Activated naive CD8-positive, alpha-beta T cell treated with anti-CD3 and anti-CD28 coated beads, Interleukin-2, amount 50 U/mL, for 24 hours (primary cell): ENCODE measurements around the gene ATP10B.
"Not testable (repeated sequence)": the region's sequence is repeated elsewhere in the genome, so short reads cannot be mapped to it uniquely, and the experiment has no call there.

Experiments
- ATAC-seq: fragments of 150-1000 bp; cut with Tn5 transposase; one replicate; pipeline ENCODE4 v1.10.0; 2021
- DNase-seq: peaks from one replicate; pipeline ENCODE4 v3.0.0; 2021
- H3K27ac Mint-ChIP-seq: one replicate; pipeline ENCODE4 v1.8.0; 2021; ENCODE audit warnings: mild to moderate bottlenecking, mixed read lengths
- H3K27me3 Mint-ChIP-seq: one replicate; pipeline ENCODE4 v1.8.0; 2021; ENCODE audit warnings: mixed read lengths
- H3K36me3 Mint-ChIP-seq: one replicate; pipeline ENCODE4 v1.8.0; 2021; ENCODE audit warnings: low read depth, mixed read lengths
- H3K4me1 Mint-ChIP-seq: one replicate; pipeline ENCODE4 v1.8.0; 2021; ENCODE audit warnings: mixed read lengths
- H3K4me3 Mint-ChIP-seq: one replicate; pipeline ENCODE4 v1.8.0; 2021; ENCODE audit warnings: mild to moderate bottlenecking, moderate library complexity, mixed read lengths
- H3K9me3 Mint-ChIP-seq: one replicate; pipeline ENCODE4 v1.8.0; 2021; ENCODE audit warnings: mixed read lengths

ATP10B gene

DNA sequence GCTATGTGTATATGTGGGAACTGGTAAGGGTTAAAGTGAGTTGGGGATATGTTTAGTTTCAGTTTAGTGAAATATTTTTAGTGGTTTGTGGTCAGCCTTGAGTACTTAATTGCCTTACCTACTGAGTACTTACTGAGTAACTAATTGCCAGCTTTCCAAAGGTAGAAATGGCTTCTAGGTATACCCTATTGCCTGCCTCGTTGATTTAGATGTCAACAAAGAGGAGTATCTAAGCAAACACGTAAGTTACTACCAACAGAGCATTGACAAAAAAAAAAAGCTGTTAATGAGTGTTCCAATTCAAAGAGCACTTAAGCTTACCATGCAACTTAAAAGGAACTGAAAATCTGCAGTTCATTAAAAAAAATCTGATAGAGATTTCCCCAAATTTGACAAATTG, 8.8 kb downstream of the ATP10B start:
- DNase-seq (no peak), ATAC-seq (peak; percentile 46)
- no peak overlapping the region for H3K27ac Mint-ChIP-seq
- H3K36me3 Mint-ChIP-seq, result no peaks in the 10 kb centered on the region
- H3K4me1 Mint-ChIP-seq, result no peaks in the 10 kb centered on the region
- H3K9me3 Mint-ChIP-seq, result no peaks in the 10 kb centered on the region
- H3K4me3 Mint-ChIP-seq, result no peak overlapping the region
- peaks cover 2% of the 10 kb centered on the region for H3K27me3 Mint-ChIP-seq

DNA sequence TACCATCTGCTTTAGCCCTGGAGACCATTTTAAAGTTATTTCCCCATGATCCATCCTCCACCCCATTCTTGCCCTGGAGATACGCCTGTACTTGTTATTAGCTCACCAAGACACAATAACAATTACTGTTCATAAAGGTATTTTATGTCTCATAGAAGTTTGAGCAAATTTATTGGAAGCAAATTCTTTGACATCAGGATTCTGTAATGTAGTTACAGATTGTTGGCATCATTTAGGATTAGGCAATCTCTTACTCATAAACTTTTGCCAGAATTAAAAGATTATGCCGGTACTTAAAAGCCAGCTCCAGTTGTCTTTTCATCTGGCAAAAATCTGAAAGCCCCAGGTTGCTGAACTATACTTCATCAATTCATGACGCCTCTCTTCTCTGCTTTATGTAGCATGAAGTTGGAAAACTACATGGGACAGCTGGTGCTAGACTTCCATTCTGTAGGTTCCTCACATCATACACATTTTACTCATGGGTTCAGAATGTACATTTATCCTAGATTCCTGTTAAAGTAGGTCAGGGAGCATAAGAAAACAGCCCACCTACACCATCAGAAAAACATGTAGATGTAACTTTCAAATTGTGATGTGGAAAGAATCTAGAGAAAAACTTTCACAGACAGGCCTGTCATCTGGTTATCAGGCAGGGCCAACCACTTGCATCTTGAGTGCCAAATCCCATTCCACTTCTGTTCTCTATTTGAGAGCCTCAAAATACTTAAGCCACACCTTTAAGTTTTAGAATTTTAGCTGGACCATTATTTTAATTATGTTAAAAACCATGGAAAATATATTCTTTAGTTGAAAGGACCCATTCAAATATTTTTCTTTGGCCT, 14.0 kb downstream of the ATP10B start:
- no peaks in the 10 kb centered on the region for H3K4me1 Mint-ChIP-seq
- no peak overlapping the region for H3K27ac Mint-ChIP-seq
- H3K27me3 Mint-ChIP-seq, result peaks cover 1% of the 10 kb centered on the region
- DNase-seq (no peak), ATAC-seq (no peak)
- H3K9me3 Mint-ChIP-seq, result peaks cover 7% of the 10 kb centered on the region
- H3K4me3 Mint-ChIP-seq, result no peak overlapping the region
- no peaks in the 10 kb centered on the region for H3K36me3 Mint-ChIP-seq

DNA sequence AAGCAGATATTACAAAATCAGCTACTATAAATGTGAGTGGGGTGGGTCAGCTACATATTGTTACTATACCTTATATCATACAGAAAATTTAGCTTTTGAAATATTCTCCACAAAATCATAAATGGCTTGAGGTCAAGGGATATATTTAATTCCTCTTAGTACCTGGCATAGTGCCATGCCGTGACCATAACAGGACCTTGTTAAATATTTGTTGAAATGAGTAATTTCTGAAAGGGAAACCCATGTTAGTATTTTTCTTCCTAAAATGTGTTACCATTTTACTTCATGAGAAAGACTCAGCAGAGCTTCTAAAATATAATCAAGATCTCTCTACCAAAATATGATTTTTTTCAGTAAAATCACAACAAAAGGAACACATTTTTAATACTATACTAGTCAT, 14.8 kb downstream of the ATP10B start:
- Mint-ChIP-seq H3K4me1 (no peaks in the 10 kb centered on the region), H3K27ac (no peak overlapping the region), H3K36me3 (no peaks in the 10 kb centered on the region), H3K4me3 (no peak overlapping the region), H3K27me3 (peaks cover 1% of the 10 kb centered on the region), H3K9me3 (peaks cover 14% of the 10 kb centered on the region)
- no peak for ATAC-seq
- DNase-seq, result no peak

DNA sequence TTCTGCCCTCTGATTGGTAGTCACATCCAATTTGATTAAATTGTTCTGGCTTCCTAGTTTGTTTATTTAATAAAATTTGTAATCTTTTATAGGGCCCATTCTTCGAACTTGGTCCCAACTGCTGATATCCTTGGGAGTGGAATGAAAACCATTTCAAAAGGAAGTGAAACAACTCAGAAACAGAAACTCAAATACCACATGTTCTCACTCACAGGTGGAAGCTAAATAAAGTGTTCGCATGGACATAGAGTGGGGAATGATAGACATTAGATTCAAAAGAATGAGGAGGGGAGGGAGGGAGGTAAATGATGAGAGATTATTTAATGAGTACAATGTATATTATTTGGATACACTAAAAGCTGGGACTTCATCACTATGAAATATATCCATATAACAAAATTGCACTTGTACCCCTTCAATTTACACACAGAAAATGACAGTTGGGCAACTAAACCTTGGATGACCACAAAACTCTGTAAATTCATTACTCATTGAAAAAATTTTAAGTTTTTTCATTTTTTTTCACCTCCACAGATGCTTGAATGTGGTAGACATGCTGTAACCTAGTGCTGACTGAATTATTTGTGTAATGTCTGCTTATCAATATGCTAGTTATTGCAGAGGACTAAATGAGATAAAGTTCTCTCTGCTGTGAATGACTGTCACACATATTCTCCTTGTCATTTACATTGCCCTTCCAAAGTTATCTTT, 16.0 kb downstream of the ATP10B start:
- no peak overlapping the region for H3K27ac Mint-ChIP-seq
- ATAC-seq, result no peak
- H3K4me3 Mint-ChIP-seq, result no peak overlapping the region
- H3K36me3 Mint-ChIP-seq, result no peaks in the 10 kb centered on the region
- H3K4me1 Mint-ChIP-seq, result no peaks in the 10 kb centered on the region
- H3K9me3 Mint-ChIP-seq, result peaks cover 14% of the 10 kb centered on the region
- no peak for DNase-seq
- H3K27me3 Mint-ChIP-seq, result peaks cover 1% of the 10 kb centered on the region

DNA sequence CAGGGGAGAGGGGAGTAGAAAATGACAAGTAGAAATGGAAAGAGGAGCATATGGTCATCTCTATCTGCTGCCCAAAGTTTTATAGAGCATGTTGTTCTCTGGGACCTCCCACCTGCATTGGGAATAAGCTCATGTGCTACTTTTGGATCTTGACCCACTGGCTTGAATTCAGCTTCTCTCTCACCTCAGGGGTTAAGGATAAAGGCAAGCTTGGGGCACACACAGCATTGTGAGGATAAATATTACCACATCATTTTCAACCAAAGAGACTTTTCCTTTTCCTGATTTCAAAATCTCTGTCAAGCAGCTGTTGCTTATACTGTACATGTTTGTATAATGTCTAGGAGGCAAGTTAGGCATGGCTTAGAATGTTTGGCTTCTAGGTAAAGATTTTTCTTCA, 16.6 kb downstream of the ATP10B start:
- Mint-ChIP-seq H3K4me3 (no peak overlapping the region), H3K36me3 (no peaks in the 10 kb centered on the region), H3K27ac (no peak overlapping the region), H3K27me3 (peaks cover 1% of the 10 kb centered on the region), H3K4me1 (no peaks in the 10 kb centered on the region), H3K9me3 (peaks cover 14% of the 10 kb centered on the region)
- DNase-seq (no peak), ATAC-seq (no peak)

DNA sequence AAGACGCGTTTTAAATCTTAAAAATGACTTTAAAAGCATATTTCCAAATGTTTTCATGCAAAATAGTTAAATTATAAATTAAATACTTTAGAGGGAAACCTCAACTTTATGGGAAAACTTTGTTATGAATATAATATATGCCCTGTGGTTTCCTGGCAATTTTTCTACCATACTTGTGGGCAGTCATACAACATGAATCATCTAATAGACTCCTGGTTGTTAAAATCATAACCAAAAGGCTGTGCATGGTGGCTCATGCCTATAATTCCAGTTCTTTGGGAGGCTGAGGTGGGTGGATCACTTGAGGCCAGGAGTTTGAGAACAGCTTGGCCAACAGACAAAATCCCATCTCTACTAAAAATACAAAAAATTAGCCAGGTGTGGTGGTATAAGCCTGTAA, 18.2 kb downstream of the ATP10B start:
- no peak overlapping the region for H3K4me3 Mint-ChIP-seq
- H3K4me1 Mint-ChIP-seq, result no peaks in the 10 kb centered on the region
- H3K27ac Mint-ChIP-seq, result no peak overlapping the region
- peaks cover 19% of the 10 kb centered on the region for H3K9me3 Mint-ChIP-seq
- no peaks in the 10 kb centered on the region for H3K36me3 Mint-ChIP-seq
- no peak for ATAC-seq
- DNase-seq, result no peak
- H3K27me3 Mint-ChIP-seq, result peaks cover 1% of the 10 kb centered on the region

DNA sequence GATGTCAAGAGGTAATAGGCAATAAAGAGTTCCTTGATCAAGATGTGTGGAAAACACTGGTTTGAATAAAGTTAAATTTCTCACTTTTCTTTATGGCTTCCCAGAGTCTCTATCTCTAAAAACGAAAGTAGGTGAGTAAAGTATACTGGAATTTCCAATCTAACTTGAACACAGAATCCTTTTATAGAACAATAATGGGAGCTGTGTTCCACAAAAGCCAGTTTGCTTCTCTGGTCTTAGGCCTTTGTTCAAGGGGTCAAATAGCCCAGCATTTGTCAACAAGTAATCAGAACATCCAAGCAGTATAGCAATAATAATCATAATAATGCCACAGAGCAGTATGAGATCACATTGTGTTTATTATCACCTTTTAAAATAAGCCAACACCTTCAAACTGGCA, 20.2 kb downstream of the ATP10B start:
- H3K27me3 Mint-ChIP-seq, result no peaks in the 10 kb centered on the region
- no peak for DNase-seq
- no peaks in the 10 kb centered on the region for H3K36me3 Mint-ChIP-seq
- no peak overlapping the region for H3K27ac Mint-ChIP-seq
- no peak for ATAC-seq
- no peaks in the 10 kb centered on the region for H3K4me1 Mint-ChIP-seq
- H3K9me3 Mint-ChIP-seq, result peaks cover 25% of the 10 kb centered on the region
- H3K4me3 Mint-ChIP-seq, result no peak overlapping the region

DNA sequence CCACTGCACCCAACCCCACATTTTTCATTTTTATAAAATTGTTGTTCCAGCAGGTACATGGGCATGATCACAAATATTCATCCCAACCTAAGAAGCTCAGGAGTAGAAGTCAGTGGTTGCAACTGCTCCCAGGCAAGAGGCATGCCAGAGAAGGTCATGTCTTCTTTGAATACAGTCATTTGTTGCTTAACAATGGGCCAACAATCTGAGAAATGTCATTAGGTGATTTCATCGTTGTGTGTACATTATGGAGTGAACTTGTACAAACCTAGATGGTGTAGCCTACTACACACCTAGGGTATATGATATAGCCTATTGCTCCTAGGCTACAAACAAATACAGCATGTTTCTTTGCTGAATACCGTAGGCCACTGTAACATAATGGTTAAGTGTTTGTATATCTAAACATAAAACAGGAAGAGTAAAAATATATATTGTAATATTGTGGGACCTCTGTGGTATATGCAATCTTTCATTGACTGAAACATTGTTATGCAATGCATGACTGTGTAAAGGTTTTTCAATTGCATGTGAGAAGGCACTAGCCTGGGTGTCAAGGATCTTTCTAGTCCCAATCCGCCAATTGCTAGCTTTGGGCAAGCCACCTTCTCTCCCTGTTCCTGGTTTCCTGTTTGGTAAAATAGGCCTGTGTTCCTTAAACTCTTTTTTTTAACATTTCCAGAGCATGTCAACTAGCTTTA, 27.6 kb downstream of the ATP10B start:
- ATAC-seq, result no peak
- Mint-ChIP-seq H3K27me3 (no peaks in the 10 kb centered on the region), H3K4me3 (no peak overlapping the region), H3K4me1 (no peaks in the 10 kb centered on the region), H3K27ac (no peak overlapping the region), H3K36me3 (no peaks in the 10 kb centered on the region), H3K9me3 (peaks cover 26% of the 10 kb centered on the region)
- no peak for DNase-seq

DNA sequence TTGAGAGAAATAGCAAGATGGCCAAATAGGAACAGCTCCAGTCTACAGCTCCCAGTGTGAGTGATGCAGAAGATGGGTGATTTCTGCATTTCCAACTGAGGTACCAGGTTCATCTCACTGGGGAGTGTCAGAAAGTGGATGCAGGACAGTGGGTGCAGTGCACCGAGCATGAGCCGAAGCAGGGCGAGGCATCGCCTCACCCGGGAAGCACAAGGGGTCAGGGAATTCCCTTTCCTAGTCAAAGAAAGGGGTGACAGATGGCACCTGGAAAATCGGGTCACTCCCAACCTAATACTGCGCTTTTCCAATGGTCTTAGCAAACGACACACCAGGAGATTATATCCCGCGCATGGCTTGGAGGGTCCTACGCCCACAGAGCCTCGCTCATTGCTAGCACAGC, 39.0 kb downstream of the ATP10B start:
- not testable (repeated sequence) for H3K4me3 Mint-ChIP-seq, H3K4me1 Mint-ChIP-seq, ATAC-seq, H3K27ac Mint-ChIP-seq, H3K9me3 Mint-ChIP-seq, H3K27me3 Mint-ChIP-seq, H3K36me3 Mint-ChIP-seq, DNase-seq

DNA sequence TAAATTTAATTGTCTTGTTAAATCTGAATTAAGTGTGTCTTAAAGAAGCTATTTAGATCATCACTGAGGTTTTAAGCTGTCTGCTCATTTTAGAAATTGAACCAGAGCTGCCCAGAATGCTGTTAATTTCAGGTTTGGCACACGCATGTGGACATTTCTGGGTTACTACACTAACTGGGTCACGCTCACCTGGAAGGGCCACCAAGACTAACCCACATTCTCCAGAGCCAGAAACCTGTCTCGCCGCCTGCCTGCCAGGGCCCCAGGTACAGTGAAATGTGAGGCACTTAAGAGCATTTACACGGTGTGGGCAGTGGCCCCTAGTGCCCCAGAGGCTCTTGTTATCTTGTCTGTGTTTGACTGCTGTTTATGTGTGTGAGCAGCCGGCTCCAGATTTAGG, 46.6 kb downstream of the ATP10B start:
- ATAC-seq, result no peak
- no peak overlapping the region for H3K27ac Mint-ChIP-seq

DNA sequence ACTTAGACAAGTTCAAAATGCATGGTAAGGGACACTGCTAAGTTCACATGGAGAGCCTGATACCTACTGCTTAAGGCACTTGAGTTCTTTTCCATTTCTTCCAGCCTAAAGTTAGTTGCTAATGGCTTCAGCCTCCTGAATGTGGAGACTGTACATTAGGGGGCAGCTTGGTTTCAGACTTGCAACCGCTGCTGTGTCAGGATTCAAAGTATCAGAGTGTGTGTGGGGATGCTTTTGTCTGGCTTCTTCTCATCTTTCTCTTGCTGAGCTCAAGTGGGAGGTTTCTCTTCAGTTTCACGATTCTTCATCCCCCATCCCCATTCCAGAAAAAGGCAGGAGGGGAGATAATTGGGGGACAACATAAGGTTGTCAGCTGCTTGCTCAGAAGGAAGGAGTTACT, 49.4 kb downstream of the ATP10B start:
- H3K36me3 Mint-ChIP-seq, result no peaks in the 10 kb centered on the region
- no peak overlapping the region for H3K4me3 Mint-ChIP-seq
- no peak overlapping the region for H3K27ac Mint-ChIP-seq
- H3K27me3 Mint-ChIP-seq, result peaks cover 5% of the 10 kb centered on the region
- H3K4me1 Mint-ChIP-seq, result no peaks in the 10 kb centered on the region
- no peak for ATAC-seq
- no peak for DNase-seq
- H3K9me3 Mint-ChIP-seq, result no peaks in the 10 kb centered on the region

More for the DNA sequence above, 46.6 kb downstream of the ATP10B start:
- no peak overlapping the region for H3K4me3 Mint-ChIP-seq
- peaks cover 2% of the 10 kb centered on the region for H3K27me3 Mint-ChIP-seq
- no peak for DNase-seq
- H3K4me1 Mint-ChIP-seq, result no peaks in the 10 kb centered on the region
- no peaks in the 10 kb centered on the region for H3K9me3 Mint-ChIP-seq
- no peaks in the 10 kb centered on the region for H3K36me3 Mint-ChIP-seq

DNA sequence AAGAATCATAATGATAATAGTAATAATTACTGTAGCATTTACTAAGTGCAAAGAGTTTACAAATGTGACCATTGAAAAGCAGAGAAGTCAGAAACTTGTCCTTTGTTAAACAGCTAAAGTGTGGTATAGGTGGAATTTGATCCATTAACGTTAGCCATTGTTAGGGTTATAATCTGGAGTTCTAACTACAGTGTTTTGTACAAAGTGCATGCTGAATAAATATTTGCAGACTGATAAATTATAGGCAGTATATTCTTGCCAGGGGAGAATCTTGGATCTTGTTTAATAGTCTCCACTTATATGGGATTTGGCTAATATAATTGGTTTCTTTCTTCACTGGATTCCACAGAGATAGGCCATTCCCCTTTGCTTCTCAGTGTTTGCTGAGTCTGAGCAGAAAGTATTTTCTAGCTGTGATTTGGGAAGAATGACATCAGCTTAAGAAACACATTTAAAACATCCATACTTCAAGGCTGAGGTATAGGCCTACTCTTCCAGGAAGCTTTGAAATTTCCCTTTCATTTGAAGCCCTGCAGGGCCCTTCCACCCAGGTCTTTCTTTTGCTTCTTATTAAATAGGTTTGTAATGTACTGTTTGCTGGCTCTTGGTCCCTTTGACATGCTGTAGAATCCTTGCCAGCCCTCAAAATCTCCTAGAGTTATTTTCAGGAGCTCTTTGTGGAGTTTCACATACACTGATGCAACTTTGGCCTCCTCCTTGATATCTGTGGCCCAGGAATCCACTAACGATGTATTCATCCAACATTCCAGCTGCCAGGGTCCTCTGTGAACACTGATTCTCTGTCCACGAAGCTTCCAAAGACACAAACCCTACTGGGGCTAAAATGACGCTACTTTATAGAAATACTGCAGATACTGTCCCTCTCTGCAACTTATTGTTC, 51.4 kb downstream of the ATP10B start:
- H3K36me3 Mint-ChIP-seq, result no peaks in the 10 kb centered on the region
- no peaks in the 10 kb centered on the region for H3K4me1 Mint-ChIP-seq
- H3K4me3 Mint-ChIP-seq, result no peak overlapping the region
- H3K9me3 Mint-ChIP-seq, result no peaks in the 10 kb centered on the region
- DNase-seq, result no peak
- H3K27me3 Mint-ChIP-seq, result peaks cover 5% of the 10 kb centered on the region
- H3K27ac Mint-ChIP-seq, result no peak overlapping the region
- ATAC-seq, result no peak

DNA sequence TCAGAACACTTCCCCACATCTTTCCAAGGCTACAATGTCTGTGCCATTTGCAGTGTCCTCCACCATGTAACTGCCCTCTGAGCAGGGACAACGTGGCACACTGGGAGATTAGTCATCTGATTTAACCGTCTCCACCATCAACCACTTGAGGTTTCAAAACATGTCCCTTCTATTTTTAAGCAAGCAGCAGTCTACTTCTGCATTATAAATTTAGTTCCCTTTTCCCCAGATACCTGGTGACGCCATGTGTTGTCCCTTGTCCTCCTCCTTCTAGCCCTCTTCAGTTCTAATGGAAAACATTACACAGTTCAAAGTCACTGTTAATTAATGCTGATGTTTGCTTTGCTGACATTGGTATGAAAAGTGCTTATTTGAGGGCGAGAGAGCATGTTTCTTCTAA, 52.8 kb downstream of the ATP10B start:
- Mint-ChIP-seq H3K9me3 (no peaks in the 10 kb centered on the region), H3K27me3 (peaks cover 5% of the 10 kb centered on the region), H3K27ac (no peak overlapping the region), H3K4me1 (no peaks in the 10 kb centered on the region), H3K36me3 (no peaks in the 10 kb centered on the region), H3K4me3 (no peak overlapping the region)
- DNase-seq (no peak), ATAC-seq (no peak)

DNA sequence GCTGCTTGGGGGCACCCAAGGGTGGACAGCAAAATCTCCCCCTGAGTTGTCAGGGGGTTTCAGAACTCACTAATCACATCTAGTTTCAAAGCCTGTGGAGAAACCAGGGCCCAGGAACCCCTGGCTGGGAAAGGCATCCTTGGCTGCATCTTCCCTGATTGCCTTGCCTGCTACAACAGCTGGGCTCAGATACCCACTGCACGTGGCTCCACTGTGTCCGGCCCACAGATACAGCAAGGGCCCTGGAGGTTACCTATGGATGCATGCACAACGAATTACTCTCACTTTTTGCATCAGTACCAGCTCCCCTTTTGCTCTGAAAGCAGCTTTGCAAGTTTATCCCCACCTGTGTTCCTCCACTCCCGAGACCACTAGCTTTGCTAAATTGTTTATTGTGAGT, 55.0 kb downstream of the ATP10B start:
- no peaks in the 10 kb centered on the region for H3K4me1 Mint-ChIP-seq
- no peaks in the 10 kb centered on the region for H3K36me3 Mint-ChIP-seq
- no peak for DNase-seq
- H3K4me3 Mint-ChIP-seq, result no peak overlapping the region
- no peaks in the 10 kb centered on the region for H3K9me3 Mint-ChIP-seq
- H3K27me3 Mint-ChIP-seq, result peaks cover 3% of the 10 kb centered on the region
- H3K27ac Mint-ChIP-seq, result no peak overlapping the region
- no peak for ATAC-seq
